GM19238 (cell line): ENCODE results near the gene ELFN2.
"Not testable (repeated sequence)": the region's sequence is repeated elsewhere in the genome, so short reads cannot be mapped to it uniquely, and the experiment has no call there.

Experiments used
- DNase-seq: peaks from one replicate; pipeline ENCODE4 v3.0.0; 2011; ENCODE audit warnings: low spot score; ENCODE audit not compliant: insufficient read length

ELFN2 gene

GRCh38 chr22:37410174-37411055 lies 16.9 kb downstream of the ELFN2 start:
- DNase-seq, result no peak

- no peak for DNase-seq
These were observed 17.7 kb downstream of the ELFN2 start for GRCh38 chr22:37409459-37410050.

GRCh38 chr22:37409031-37409430 lies 18.2 kb downstream of the ELFN2 start:
- DNase-seq, result no peak

GRCh38 chr22:37407856-37408255 lies 19.4 kb downstream of the ELFN2 start:
- no peak for DNase-seq

DNA sequence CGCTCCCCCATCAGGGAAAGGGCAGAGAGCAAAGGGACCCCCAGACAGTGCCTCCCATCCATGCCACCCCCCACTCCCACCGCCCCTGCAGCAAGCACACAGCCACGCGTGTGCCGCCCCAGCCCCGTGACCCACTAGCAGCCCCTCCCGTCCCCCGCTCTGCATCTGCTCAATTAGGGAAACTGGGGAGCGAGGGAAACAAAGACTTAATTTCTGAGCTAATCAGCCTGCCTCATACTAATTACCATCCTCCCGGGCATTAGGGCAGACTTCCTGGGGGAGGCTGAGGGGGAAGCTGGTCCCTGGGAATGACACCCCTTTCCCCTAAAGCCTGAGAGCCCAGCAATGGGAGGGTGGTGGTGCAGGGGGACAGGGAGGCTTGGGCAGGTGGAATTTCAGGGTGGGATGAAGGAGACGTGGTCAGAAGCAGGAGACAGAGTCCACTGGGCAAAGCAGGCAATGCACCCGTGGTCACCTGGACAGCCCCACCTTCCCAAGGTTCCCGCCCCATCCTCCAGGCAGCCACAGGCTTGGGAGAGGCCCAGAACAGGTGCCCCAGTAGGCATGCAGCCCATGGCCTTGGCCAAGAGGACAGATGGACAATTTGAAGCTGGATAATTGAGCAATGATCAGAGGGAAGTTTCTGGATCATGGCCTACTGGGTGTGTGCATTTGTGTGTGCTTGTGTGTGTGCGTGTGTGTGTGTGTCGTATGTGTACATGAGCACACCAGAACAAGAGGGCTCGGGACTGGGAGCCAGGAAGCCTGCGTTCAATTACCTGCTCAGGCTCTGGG lies 20.6 kb downstream of the ELFN2 start:
- no peak for DNase-seq

DNA sequence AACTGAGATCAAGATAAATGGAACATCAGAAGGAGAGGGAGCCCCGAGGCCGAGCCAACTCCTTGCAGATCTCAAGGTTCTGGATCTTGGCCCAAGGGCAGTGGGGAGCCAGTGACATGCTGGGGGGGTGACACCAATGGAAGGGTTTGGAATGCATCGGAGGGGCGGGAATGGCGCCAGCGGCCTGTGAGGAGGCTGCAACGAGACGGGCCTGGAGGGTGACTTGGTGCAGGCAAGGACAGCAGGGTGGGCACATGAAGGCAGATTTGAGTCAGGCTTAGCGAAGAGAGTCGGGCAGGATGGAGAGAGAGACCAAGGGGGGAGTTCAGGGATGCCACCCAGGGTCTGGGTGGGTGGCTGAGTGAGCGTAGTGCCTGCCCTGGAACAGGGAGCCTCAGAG lies 23.2 kb downstream of the ELFN2 start:
- DNase-seq, result no peak

- no peak for DNase-seq
These were observed 23.9 kb downstream of the ELFN2 start for GRCh38 chr22:37403267-37403960.

DNA sequence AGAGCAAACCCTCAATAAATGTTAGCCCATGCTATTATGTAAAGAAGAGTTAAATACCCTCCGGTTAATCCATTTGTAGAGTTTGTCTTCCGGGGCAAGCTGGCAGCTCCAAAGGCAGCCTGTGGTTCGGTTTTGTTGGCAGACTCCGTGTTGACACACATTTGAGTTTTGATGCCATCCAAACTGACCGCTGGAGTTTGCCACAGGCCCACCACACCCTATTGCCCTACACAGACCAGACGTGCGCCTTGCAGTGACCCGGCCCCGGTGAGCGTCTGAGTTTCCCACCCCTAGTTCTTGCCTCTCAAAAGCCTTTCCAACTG lies 25.1 kb downstream of the ELFN2 start:
- DNase-seq, result no peak

GRCh38 chr22:37401401-37402183 lies 25.7 kb downstream of the ELFN2 start:
- DNase-seq, result no peak

- no peak for DNase-seq
These were observed 26.6 kb downstream of the ELFN2 start for GRCh38 chr22:37400719-37401118.

DNA sequence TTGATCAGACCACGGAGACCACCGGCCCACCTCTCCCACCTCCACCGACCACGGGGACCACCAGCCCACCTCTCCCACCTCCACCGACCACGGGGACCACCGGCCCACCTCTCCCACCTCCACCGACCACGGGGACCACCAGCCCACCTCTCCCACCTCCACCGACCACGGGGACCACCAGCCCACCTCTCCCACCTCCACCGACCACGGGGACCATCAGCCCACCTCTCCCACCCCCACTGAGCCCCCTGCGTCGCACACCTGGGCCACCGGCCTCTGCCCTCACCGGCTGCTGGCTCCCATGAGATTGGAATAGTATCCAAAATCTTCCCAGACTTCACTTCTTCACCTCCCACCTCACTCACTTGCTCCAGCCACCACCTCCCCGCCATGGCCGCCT lies 27.8 kb downstream of the ELFN2 start:
- DNase-seq, result not testable (repeated sequence)

DNA sequence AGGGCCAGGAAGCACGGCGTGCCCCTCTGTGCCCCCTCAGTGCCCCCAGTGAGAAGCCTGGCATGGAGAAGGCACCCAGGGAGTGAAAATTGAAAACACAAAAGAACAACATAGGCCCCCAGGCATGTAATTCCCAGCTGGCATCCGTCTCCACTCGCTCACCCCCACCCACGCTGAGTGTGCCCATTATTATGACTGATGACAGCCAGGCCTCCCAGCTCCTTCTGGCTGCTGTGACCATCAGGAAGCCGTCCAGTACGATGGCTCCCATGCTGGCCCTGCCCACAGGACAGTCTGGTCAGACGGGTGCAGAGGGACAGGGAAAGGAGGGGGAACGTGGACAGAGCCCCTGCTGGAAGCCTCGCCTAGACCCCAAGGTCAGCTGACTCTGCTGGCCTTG lies 30.1 kb downstream of the ELFN2 start:
- DNase-seq, result no peak

DNA sequence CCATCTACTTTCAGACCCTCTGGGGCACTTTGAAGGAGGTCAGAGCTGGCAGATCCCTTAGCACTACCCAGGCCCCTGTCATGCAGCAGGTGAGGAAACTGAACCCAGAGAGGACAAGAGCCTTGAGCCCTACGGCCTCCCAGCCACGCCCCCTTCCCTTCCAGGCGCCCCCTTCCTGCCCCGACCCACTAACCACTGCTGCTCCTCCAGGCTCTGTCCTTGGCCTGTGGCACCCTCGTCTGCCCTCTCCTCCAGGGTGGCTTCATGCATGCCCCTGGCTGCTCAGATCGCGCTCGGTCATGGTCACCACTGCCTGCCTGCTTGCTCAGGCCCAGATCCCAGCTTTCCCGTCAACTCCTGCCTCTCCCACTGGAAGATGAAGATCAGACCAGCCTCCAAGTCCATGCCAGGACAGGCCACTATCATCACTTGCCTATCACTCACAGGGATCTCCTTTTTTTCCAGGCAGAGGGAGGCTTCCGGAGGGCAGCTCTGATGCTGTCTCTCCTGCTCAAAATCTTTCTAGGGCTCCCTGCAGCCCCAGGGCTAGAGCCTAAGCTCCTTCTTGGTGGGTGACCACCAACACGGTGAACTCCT lies 30.7 kb downstream of the ELFN2 start:
- no peak for DNase-seq

GRCh38 chr22:37394341-37394740 lies 32.9 kb downstream of the ELFN2 start:
- no peak for DNase-seq

- no peak for DNase-seq
These were observed 33.5 kb downstream of the ELFN2 start for GRCh38 chr22:37393746-37394145.

DNA sequence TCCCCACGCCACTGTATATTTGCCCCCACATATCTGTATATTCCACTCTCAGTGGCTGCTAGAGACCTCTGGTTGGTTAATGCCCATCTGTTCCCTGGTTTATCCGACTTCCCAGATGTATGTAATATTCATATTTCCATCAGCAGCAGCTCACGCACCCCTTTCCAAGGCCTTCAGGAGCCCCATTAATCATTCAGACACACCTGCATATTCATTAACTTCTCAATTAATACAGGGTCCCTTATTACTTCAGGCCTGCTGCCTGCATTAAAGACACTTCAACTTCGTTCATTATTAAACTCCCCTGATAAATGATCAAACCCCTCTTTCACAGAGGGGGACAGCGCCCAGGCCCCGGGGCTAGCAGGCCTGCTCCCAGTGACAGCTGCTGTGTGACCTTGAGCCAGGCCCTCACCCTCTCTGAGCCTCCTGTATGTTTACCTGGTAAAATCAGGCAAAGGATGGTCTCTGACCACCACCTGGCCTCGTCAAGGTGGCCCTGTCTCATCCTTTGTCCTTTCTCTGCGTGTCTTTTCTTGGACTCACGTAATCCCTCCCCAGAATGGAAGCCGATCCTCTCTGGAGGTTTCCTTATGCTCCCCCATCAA lies 34.5 kb downstream of the ELFN2 start:
- DNase-seq, result no peak

GRCh38 chr22:37391702-37392101 lies 35.6 kb downstream of the ELFN2 start:
- DNase-seq, result no peak

- DNase-seq, result no peak
These were observed 37.2 kb downstream of the ELFN2 start for GRCh38 chr22:37390075-37390474.

DNA sequence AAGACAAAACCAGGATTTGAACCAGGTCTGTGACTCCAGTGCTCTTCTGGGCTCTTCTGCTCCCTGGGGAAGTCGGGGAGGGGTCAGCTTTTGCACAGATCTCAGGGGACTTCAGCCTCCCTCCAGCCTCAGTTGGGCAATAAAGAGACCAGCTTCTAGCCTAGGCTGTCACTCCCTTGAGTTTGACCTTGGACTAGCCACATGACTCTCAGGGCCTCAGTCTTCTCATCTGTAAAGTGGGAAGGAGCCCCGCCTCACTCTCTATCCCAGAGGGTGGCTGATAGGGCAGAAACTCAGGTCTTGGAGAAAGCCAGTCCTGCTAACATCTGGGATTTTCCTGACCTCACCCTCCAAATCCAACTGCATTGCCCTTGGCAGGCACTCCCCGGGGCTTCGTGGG lies 38.7 kb downstream of the ELFN2 start:
- no peak for DNase-seq

DNA sequence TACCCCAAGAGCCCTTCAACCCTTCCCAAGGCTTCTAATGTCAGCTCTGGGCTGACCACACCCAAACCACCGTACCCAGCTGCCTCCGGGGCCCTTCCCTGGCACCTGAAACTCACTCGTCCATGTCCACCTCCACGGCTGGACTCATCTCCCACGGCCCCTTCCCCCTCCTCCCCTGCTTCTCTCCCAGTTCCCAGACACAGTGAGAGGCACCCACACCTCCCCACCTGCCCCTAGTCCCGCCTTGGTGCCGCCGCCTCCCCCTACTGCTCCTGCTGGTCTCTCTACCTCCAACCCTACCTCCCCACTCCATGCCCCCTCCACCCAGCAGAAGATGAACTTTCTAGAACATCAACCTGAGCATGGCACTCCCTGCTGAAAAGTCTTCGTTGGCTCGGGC lies 39.5 kb downstream of the ELFN2 start:
- DNase-seq, result no peak
